Activated effector memory CD4-positive, alpha-beta T cell treated with Interleukin-2 at 50 U/mL for 16 hours (primary cell): Measurements from ENCODE around the gene TOGARAM2.
"Not testable (repeated sequence)": the region's sequence is repeated elsewhere in the genome, so short reads cannot be mapped to it uniquely, and the experiment has no call there.

Experiments
- DNase-seq: peaks from one replicate; pipeline ENCODE4 v3.0.0-alpha.2; 2020

TOGARAM2 gene

GRCh38 chr2:28977176-28977875 lies 3.8 kb upstream of the TOGARAM2 start:
- DNase-seq = no peak

DNA sequence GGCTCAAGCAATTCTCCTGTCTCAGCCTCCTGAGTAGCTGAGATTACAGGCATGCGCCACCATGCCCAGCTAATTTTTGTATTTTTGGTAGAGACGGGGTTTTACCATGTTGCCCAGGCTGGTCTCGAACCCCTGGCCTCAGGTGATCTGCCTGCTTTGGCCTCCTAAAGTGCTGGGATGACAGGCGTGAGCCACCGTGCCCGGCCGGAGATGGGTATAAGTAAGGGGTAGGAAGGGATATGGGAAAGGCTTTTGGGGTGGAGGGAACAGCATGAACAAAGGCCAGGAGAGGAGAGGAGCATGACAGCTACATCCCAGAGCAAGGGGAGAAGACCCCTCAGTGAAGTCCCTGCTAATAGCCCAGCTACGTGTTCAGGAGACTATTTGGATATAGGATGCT lies 3.1 kb upstream of the TOGARAM2 start:
- DNase-seq = not testable (repeated sequence)

DNA sequence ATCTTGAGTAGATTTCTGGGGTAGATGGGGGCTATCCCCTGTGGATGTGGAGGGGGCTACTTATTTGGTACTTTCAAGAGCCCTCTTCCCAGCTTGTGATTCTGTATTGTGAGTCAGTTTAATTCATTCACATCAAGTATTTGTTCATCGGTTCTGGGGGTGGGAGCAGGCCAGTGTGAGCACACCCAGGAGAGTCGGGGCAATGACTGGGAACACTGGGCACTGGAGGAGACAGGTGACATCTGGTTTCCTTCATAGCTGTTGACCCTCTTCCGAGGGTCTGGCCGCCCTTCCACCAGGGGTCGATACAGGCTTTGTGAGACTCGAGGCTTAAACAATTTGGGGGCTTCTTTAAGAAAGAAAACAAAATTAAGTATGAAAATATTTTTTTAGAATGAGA lies 2.5 kb upstream of the TOGARAM2 start:
- no peak for DNase-seq

- no peak for DNase-seq
These were observed 2.1 kb upstream of the TOGARAM2 start for GRCh38 chr2:28979041-28979440.

- DNase-seq = no peak
These were observed 1.3 kb upstream of the TOGARAM2 start for GRCh38 chr2:28979576-28980366.

GRCh38 chr2:28980368-28981015 lies 606 bp upstream of the TOGARAM2 start:
- no peak for DNase-seq

- no peak for DNase-seq
These were observed 700 bp downstream of the TOGARAM2 start for GRCh38 chr2:28981620-28982376.

- no peak for DNase-seq
These were observed 1.4 kb downstream of the TOGARAM2 start for GRCh38 chr2:28982381-28982950.

GRCh38 chr2:28986429-28986828 lies 5.3 kb downstream of the TOGARAM2 start:
- no peak for DNase-seq

- no peak for DNase-seq
These were observed 8.9 kb downstream of the TOGARAM2 start for GRCh38 chr2:28989973-28990372.

- no peak for DNase-seq
These were observed 9.3 kb downstream of the TOGARAM2 start for GRCh38 chr2:28990445-28990844.

GRCh38 chr2:28991021-28991420 lies 9.9 kb downstream of the TOGARAM2 start:
- no peak for DNase-seq

DNA sequence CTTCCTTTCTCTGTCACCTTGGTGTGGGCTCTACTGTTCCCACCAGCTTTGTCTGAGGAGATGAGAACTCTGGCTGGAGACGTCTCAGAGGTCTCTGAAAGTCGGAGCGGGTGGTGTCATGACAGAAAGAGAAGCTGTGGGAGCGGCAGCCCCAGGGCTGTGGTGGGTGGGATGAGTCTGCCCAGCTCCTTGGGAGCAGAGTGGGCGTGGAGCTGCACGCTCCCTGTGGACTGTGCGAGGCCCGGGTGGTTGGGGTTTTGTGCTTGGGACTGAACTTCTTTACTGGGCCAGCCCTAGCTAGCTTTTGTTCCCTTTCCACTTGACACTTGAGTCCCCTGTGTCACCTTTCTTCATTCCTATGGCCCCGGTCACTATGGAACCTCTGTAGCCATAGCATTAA lies 10.4 kb downstream of the TOGARAM2 start:
- DNase-seq = no peak

- no peak for DNase-seq
These were observed 12.3 kb downstream of the TOGARAM2 start for GRCh38 chr2:28993206-28993960.

DNA sequence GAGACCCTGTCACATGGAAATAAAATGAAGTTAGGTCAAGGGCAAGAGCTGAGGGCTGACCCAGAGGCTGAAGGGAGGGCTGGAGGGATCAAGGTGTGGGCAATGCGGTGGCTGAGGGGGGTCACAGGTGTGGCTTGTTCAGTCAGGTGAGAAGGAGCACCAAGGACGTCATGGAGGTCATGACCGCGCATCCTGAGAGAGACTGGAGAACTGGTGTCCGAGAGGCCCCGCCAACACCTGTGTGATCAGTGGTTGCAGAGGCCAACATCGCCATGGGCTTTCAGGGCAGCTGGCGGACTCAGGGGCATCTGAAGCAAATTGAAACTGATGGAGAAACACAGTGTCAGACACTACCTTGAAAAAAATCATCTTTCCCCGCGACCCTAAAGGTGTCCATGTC lies 13.0 kb downstream of the TOGARAM2 start:
- no peak for DNase-seq

- no peak for DNase-seq
These were observed 13.6 kb downstream of the TOGARAM2 start for GRCh38 chr2:28994679-28995078.

DNA sequence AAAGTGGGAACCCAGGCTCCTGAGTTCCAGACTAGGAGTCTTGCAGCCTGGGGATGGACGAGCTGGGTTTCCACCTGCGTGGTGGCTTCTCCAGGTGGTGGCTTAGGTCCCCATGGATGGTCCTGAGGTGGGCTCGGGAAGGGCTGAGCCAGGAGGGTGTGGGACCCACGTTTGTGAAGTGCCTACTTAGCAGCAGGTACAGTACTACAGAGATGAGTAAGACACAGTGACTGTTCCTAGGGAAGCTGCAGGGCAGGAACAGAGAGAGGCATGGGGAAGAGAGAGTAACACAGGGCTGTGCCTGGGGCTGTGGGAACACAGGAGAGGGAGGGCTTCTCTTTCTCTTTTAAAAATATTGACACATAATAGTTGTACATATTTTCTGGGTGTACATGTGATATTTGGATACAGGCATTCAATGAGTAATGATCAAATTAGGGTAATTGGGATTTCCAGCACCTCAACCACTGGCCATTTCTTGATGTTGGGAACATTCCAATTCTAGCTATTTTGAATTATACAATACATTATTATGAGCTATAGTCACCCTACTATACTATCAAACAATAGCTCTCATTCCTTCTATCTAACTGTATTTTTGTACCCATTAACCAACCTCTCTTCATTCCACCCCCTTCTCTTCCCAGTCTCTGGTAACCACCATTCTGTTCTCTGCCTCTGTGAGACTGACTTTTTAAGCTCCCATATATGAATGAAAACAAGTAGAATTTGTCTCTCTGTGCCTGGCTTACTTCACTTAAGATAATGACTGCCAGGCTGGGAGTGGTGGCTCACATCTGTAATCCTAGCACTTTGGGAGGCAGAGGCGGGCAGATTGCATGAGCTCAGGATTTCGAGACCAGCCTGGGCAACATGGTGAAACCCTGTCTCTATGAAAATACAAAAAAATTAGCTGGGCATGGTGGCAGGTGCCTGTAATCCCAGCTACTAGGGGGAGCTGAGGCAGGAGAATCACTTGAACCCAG lies 15.0 kb downstream of the TOGARAM2 start:
- no peak for DNase-seq

GRCh38 chr2:28997237-28997846 lies 16.2 kb downstream of the TOGARAM2 start:
- DNase-seq = no peak

DNA sequence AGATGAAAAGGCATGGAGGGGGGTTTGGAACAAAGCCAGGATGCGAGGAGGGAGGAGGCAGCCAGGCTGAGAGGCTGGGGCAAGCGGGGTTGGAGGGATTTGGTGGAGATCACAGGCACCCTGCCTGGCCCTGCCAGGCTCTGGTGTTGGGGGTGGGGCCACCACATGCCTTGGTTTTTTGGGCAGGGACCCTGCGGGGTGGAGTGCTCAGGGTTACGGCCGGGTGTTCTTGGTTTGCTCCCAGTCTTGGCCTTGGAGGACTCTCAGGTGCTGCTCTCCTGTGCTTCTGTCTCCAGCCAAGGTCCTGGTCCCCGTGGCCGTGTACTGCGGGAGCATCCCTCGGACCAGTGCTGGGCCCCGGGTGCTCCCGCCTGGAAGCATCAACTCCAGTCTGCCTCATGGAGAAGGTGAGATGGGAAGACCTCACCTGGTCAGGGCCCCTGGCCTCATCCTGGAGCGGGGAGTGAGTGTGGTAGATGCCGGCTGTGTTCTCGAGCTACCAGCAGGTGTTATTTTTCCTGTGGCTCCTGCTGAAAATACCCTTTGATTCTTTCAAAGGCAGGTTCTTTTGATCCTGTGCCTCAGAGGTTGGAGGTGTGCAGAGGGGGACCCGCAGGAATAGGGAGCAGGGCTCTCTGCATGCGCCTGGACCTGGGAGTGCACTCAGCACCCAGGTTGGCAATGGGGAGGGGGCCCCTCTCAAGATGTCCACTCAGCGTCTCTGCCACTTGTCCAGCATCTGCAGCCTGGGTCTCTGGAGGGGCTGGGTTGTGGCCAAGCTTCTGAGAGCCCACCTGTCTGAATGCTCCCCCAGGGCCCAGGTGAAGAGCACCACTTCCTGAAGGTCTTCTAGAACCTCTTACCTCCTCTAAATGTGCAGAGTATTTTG lies 17.0 kb downstream of the TOGARAM2 start:
- DNase-seq = no peak
